NCI-H748 (cell line): Measurements from ENCODE around the gene FGFR4.
"Not testable (repeated sequence)": the region's sequence is repeated elsewhere in the genome, so short reads cannot be mapped to it uniquely, and the experiment has no call there.

ENCODE experiments used
- DNase-seq: peaks from one replicate; lab custom pipeline; 2025; ENCODE audit not compliant: unreplicated experiment; lab: John Stamatoyannopoulos, UW

The FGFR4 gene

DNA sequence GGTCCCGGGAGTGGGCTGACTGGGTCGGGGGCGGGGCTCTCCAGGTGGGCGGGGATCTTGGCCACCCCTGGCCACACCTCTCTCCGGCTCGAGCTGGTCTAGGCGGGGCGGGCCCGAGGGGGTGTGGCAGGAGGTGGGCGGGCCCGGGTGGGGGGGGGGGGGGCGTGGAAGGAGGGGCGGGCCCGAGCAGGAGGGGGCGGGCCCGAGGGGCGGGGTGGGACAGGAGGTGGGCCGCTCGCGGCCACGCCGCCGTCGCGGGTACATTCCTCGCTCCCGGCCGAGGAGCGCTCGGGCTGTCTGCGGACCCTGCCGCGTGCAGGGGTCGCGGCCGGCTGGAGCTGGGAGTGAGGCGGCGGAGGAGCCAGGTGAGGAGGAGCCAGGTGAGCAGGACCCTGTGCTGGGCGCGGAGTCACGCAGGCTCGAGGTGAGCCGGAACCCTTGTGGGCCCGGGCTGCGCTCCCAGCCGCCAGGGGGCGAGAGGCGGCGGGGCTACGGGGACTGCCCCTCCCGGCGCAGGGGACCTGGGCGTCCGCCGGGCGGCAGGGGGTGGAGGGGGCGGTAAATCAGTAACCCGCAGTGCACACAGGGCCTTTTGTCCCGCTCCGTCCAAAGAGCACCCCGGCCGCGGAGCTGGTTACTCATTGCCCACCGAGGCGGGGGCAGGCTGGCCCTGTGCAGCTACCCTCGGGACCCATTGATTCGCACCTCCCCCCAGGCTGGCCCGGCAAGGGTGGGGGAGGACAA lies at the start of gene FGFR4:
Gene FGFR4 (plus strand): TSS at position 262 of the 744 bp plus-strand sequence. CDS start 2,688 bp downstream, outside the sequence.
- DNase-seq: peak; percentile 86

- no peak for DNase-seq
Observed at GRCh38 chr5:177036921-177037320, 49.8 kb upstream of the FGFR4 start.

- no peak for DNase-seq
Observed at GRCh38 chr5:177040814-177041420, 45.8 kb upstream of the FGFR4 start.

DNA sequence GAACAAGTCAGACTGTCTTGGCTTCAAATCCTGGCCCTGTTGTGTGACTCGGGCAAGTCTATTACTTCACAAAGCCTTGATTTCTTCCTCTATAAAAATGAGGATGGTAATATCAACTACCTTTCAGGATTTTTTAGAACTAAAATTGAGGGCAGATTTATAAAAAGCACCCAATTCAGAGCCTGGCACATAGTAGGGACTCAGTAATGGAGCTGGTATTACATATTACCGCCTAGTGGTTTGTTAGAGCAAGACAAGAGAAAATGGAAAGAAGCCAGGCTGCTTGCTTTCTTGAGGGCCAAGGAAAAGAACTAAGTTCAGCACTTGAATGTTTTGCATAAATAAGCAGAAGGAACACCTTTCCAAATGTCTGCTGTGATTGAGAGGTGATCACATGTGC lies 44.8 kb upstream of the FGFR4 start:
- DNase-seq: no peak

- DNase-seq: no peak
Observed at GRCh38 chr5:177043114-177043513, 43.6 kb upstream of the FGFR4 start.

- DNase-seq: no peak
Observed at GRCh38 chr5:177043958-177044357, 42.8 kb upstream of the FGFR4 start.

DNA sequence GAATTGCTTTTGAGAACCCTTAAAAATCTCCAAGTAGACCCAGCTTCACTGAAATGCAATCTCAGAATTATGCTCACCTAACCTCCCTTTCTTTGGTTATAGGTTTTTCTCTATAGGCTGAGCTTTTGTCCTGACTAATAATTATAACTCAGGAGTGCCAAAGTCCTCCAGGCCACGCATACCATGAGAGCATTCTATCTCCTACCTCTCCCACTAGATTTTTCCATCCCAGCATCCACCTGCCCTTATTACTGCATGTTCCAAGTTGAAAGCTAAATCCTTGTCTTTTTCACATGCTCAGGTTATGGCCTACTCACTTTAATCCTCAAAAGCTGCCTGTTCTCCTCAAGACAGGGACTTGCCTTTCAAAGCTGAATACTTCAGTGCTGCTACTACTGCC lies 42.1 kb upstream of the FGFR4 start:
- DNase-seq: no peak

DNA sequence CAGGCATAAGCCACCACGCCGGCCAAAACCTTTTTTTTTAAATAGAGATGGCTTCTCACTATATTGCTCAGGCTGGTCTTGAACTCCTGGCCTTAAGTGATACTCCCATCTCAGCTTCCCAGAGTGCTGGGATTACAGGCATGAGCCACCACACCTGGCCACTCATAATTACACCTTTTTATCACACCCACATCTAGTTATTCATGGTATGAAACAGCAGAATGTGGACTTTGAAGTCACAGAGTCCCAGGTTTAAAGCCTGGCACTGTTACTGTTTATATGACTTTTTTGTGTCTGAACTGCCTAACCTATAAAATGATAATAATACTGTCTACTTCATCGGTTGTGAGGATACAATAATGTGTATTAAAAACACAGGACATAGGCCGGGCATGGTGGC lies 41.1 kb upstream of the FGFR4 start:
- DNase-seq: no peak

GRCh38 chr5:177048531-177048930 lies 38.2 kb upstream of the FGFR4 start:
- DNase-seq: not testable (repeated sequence)

DNA sequence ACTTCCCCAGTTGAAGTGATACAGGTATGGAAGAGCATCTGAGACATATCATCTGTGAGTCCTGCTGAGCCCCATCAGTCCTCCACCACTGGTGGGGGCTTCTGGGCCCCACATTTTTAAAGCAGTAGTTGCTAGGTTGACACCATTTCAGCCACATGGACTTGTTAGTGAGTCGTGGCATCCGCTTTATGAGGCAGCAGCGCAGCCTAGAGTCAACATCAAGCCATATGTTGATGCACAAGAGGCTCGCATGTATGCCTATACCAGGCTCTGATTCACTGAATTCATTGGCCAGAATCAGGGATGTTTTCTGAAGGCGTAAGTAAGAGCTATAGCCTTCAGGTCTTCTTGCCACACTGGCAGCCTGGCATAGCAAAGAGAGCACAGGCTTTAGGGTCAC lies 37.4 kb upstream of the FGFR4 start:
- DNase-seq: no peak

DNA sequence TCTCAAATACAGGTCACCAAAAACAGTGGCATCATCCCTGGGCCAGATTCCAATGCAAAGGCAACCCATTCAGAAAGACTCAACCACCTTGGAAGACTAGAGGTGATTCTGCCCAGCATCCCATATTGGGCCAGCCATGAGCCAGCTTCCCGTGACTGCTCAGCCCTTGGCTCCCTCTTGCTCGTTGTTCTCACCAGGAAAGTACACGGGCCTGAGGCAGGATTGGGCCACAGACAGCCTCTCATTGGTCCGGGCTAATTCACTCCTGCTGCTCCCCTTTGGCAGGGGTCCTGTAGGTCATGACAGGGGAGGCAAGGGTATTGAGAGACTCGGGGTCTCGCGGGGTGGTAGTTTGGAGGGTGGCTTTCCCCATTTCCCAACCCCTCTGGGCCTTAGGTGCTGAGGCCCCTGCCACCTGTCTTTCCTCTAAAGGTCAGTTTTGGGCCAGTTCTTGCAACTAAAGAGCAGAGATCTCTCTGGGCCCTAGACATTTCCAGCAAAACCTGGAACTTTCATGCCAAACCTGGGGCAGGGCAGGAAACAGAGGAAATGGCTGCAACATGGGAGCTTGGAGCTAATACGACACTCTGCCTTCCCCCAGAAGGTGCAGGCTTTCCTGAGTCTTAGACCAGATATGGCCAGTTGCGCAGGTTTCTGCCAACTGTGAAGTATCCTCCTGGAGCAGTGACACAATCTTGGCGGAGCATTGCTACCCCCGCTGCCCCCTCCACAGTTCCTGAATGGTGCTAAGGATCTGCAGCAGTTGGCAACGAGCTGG lies 22.0 kb upstream of the FGFR4 start:
- no peak for DNase-seq

DNA sequence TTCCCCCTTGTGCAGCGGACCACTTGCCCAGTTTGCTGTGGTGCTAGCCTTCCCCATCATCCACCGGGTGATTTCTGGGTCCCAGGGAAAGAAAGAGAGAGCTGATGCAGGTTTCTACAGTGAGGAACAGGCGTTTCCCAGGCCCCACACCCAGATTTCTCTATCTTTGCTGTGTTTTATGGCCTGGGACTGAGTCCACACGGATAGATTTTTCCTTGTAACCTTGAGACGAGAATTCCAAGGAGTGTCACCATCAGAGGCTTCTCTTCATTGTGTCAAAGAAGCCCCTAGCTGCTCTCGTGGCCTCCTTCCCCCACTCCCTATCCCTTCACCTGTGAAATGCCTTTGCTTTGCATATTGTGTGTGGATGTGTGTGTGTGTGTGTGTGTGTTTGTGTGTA lies 21.2 kb upstream of the FGFR4 start:
- DNase-seq: no peak

DNA sequence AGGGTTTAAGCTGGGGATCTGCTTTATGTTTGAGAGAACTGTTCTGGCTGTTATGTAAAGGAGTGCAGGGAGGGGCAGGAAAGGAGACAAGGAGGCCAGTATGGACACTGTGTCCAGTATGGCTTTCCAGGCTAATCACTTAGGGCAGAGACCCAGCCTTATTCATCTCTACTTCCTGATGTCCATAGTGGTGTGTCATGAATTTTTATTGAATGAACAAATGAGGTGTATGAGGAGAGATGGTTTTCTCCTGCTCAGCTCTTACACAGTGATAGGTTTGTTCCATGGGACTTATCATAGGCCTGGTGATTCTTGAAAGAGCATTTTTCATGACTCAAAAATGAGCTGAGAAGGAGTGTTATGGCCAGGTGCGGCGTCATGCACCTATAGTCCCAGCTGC lies 20.5 kb upstream of the FGFR4 start:
- DNase-seq: no peak

DNA sequence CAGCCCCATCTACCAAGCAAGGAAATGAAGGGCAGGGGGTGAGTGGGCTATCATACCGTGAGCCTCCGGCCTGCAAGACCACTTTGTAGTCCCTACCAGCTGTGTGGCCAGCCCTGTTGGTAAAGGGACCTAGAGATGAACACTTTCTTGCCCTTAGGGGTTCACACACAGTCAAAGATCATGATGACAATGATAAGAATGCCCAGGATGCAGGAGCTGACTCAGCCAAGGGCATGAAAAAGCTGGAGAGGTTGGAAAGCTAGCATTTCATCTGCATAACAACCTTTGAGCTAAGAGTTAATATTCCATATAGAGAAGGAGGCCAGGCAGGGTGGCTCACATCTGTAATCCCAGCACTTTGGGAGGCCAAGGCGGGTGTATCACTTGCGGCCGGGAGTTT lies 19.2 kb upstream of the FGFR4 start:
- no peak for DNase-seq

GRCh38 chr5:177070536-177071191 lies 16.1 kb upstream of the FGFR4 start:
- DNase-seq: no peak

- peak; percentile 82 for DNase-seq
Observed at GRCh38 chr5:177071666-177072385, 14.9 kb upstream of the FGFR4 start.

GRCh38 chr5:177077335-177077734 lies 9.4 kb upstream of the FGFR4 start:
- DNase-seq: no peak

DNA sequence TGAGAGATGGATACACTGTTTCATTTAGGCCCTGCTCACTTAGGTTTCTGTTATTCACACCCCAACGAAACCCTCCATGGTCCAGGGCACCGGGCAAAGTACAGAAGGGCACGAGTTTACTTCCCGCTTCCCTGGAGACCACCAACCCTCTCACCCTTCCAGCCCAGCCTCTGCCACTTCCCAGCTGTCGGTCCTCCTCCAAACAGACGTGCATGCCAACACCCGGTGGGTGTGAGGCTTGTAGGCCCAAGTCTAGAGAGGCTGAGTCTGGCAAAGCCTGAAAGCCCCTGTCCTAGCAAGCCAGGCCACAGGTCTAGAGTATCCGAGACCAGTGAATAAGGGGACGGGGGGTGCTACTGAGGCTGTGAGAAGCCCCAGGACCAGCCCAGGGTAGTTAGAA lies 7.1 kb upstream of the FGFR4 start:
- DNase-seq: no peak

GRCh38 chr5:177080265-177080664 lies 6.5 kb upstream of the FGFR4 start:
- no peak for DNase-seq

DNA sequence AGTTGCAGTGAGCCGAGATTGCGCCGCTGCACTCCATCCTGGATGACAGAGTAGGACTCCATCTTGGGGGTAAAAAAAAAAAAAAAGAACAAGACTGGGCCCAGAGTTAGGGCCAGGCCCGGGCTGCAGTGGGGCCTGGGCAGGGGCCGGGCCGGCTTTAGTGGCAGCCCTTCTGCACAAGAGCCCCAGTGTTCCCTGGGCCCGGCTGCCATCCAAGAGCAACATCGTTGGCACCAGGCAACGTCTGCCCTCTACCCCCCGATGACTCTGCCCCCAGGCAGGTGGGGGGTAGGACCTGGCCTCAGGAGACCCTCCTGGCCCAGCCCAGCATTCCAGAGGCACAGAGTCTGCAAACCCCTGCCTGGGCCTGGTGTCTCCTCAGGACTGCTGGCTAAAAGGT lies 4.9 kb upstream of the FGFR4 start:
- no peak for DNase-seq

DNA sequence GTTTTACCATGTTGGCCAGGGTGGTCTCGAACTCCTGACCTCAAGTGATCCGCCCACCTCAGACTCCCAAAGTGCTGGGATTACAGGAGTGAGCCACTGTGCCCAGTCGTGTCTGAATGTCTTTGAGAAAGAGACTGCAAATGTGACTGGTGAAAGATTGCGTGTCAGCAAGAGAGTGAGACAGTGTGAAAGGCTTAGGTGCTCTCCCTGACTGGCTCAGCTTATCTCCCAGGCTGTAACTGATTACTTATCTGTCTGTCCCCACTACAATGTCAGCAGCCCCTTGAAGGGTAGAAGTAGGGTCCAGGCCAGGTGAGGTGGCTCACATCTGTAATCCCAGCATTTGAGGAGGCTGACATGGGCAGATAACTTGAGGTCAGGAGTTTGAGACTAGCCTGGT lies 3.4 kb upstream of the FGFR4 start:
- no peak for DNase-seq
